Sciatic nerve (tissue), 2 donors: ENCODE results near the gene MTHFSD. TPM values are rescaled to one million over a fixed set of nuclear protein-coding genes. Genes with fewer than 3 reads are reported as not detected.
A peak's percentile ranks its signal among the peaks of the same experiment; 100 is the strongest.

Experiments
- ATAC-seq: fragments of 200-7000 bp; cut with Tn5 transposase; one replicate; pipeline ENCODE4 v1.9.1; 2020; ENCODE audit warnings: mild to moderate bottlenecking, moderate library complexity
- DNase-seq: peaks from one replicate; pipeline ENCODE4 v3.0.0-alpha.2; 2020; ENCODE audit warnings: low spot score
- intact Hi-C: fragments of 100-400 bp; cut with DNase I; formaldehyde crosslinking; loops from one replicate; pipeline ENCODE4 v1.14.2; 2022
- total RNA-seq: library from RNA; stranded (reverse); fragmentation: NEBNext Ultra II Directional; extraction: Animal tissue kit (Norgen Biotek cat#: 25700); gene quantifications from one replicate; pipeline ENCODE4 v1.2.1, GENCODE V29; 2021
- donor health status: DM: no; HTN: no; CAD: no.
- donor health status: DM: no; HTN: no; CAD: no.

The MTHFSD gene
- total RNA-seq, 1 donor from 2014 or later, result 19.2 TPM

DNA sequence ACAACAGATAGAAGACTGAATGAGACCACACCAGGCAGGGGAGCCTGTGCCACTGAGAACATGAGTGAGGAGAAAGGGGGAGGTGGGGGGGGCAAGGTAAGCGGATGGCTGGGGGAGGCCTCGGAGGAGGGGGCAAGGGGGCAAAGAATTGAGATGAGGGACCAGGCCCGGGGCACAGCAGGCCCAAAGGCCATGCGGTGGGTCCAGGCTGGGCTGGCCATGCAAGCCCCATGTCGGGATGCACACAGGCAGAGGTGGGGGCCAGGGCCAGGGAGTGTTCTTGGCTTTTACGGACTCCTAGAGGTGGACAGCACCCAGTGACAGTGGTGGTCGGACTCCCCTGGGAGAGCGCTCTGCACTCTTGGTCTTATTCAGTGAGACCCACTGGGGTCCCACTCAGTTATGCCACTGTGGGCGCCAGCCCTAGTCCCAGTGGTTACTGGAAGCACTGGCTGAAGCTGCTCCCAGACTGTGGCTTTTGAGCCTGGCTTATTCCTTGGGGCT lies 4.8 kb upstream of the MTHFSD start:
- DNase-seq (no peak), ATAC-seq (no peak)
- intact Hi-C loops, result loop anchor here (5.0 kb wide), 2 partner anchors 507 to 717 kb away; no protein-coding TSS in a partner anchor

GRCh38 chr16:86558355-86559193 lies 3.5 kb upstream of the MTHFSD start:
- DNase-seq, result no peak

DNA sequence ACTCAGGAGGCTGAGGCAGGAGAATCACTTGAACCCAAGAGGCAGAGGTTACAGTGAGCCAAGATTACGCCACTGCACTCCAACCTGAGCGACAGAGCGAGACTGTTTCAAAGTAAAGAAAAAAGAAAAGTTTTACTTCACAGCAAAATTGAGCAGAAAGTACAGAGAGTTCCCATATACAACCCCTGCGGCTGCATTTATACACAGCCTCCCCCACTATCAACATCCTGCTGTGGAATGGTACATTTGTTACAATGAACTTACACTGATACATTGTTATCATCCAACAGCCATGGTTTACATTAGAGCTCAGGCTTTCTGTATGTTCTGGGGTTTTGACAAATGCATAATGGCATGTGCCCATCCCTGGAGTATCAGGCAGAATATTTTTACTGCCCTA lies 2.6 kb upstream of the MTHFSD start:
- ATAC-seq (no peak), DNase-seq (no peak)
- intact Hi-C loops, result no loop called here

More at GRCh38 chr16:86558355-86559193, 3.5 kb upstream of the MTHFSD start:
- intact Hi-C loops, result no loop called here
- ATAC-seq, result no peak

GRCh38 chr16:86556576-86556975 lies 1.5 kb upstream of the MTHFSD start:
- intact Hi-C loops, result no loop called here
- DNase-seq, result no peak
- no peak for ATAC-seq

GRCh38 chr16:86555704-86556075 lies 655 bp upstream of the MTHFSD start:
- DNase-seq, result peak; percentile 66
- intact Hi-C loops, result no loop called here
- peak; percentile 12 for ATAC-seq

- ATAC-seq, result no peak
These were observed 477 bp downstream of the MTHFSD start for GRCh38 chr16:86554599-86554916.

DNA sequence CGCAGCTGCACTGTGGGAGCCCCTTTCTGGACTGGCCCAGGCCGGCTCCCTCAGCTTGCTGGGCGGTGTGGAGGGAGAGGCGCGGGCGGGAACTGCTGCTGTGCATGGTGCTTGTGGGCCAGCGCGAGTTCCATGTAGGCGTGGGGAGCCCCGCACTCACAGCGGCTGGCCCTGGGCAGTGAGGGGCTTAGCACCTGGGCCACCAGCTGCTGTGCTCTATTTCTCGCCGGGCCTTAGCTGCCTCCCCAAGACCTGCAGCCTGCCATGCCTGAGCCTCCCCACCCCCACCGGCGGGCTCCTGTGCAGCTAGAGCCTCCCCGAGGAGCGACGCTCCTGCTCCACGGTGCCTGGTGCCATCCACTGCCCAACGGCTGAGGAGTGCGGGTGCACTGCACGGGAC lies 1.7 kb downstream of the MTHFSD start:
- no peak for DNase-seq
- intact Hi-C loops, result no loop called here
- no peak for ATAC-seq

More at GRCh38 chr16:86554599-86554916, 477 bp downstream of the MTHFSD start:
- no peak for DNase-seq
- intact Hi-C loops, result no loop called here

GRCh38 chr16:86550281-86550680 lies 4.8 kb downstream of the MTHFSD start:
- intact Hi-C loops, result no loop called here
- no peak for ATAC-seq
- no peak for DNase-seq

DNA sequence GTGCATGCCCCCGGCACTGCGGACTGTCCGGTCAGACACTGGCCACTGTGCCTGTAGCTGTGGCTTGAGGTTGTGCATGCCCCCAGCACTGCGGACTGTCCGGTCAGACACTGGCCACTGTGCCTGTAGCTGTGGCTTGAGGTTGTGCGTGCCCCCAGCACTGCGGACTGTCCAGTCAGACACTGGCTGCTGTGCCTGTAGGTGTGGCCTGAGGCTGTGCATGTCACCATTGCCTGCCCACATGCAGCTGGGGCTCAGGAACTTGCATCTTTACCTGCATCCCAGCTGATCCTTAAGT lies 5.2 kb downstream of the MTHFSD start:
- DNase-seq (no peak), ATAC-seq (no peak)
- intact Hi-C loops, result no loop called here

DNA sequence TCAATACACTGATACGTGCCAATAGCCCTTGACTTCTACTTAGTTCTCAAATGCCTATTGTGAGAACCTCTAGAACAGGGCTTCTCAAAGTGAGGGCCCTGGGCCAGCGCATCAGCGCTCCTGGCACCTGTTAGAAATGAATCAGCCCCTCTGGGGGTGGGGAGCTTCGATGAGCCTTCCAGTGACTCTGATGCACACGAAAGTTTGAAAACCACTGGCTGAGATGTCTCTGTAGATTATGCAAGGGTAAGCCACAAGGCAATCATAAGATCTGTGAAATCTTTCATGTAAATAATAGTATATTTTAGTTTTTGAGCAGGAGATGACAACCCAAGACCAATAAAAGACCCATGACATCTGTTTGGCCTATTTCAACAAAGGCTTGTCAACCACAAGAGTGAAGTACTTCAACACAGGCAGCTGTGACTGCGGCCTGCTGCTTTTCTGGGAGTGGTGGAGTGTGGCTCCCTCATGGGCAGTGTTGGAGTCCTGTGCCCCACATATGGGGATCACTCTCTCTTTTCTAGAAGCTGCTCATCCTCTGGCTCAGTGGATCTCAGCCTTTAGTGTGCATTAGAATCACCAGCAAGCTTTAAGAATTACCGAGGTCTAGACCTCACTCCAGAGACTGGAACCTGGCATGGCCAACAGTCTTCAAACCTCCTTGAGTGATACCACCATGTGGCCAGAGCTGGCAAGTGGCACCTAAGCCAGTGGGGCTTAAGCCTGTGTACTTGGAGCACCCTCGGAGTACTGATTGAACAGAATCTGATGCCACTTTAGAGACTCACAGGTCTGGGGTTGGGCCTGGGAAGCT lies 5.8 kb downstream of the MTHFSD start:
- no peak for ATAC-seq
- no peak for DNase-seq
- intact Hi-C loops, result no loop called here

DNA sequence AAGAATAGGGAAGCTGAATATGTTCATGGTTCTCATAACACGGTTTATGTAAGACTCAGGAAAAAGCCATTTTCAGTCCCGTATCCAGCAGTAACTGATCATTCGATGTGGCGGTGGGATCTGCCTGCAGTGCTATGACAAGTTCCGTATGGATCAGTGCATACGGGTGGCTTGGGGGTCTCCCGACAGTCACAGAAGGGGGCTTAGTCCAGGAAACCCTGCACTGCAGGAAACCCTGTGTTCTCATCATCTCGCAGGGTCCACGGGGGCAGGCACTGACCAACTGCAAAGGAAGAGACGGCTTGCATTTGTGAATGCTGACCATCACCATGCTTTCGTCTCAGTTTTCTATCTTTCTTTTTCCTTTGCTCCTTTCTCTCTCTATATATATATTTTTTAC lies 7.7 kb downstream of the MTHFSD start:
- intact Hi-C loops, result no loop called here
- no peak for ATAC-seq
- DNase-seq, result no peak

DNA sequence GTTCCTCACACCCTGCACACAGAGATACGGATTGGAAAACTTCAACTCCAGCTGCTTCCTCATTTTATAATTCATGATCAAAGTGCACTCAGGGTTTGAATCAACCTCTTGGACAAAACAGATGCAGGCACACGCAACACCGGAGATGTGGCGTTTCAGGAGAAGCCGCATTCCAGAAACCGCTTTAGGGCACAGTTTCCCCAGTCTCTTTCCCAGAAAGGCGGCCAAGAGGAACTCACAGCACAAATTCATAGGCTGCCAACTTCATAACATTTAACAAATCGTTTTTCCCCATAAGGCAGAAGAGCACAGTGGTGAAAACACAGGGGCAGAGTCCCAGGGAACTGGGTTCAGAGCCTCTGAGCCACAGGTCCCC lies 8.4 kb downstream of the MTHFSD start:
- no peak for ATAC-seq
- intact Hi-C loops, result no loop called here
- DNase-seq, result no peak

DNA sequence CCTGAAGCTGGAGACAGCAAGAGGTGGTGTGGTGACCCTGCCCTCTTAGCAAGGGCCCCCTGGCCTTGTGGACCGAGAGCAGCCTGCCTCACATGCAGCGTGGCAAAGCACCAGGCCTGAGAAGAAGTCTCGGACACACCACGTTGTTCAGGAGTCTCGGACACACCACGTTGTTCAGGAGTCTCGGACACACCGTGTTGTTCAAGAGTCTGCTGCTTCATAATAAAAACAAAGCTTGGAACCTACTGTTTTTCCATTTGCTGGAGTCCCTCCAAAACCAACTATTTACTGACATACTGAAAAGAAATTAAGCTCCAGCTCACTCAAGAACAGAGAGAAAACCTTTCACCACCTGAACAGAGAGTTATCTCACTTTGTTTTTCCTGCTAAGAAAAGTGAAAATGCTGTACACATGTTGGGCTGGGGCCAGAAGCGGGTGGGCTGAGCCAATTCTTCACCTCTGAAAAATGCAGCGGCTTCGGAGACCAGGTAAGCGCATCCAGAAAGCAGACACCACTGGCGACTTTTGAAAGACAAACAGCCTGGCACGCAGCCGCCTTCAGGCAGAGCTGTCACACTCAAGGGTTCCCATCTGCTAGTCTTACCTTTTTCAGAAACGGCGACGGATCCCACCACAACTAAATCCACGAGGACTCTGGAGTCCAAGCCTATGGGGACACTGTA lies 8.9 kb downstream of the MTHFSD start:
- intact Hi-C loops, result no loop called here
- ATAC-seq (peak; percentile 55), DNase-seq (no peak)

GRCh38 chr16:86545481-86545880 lies 9.6 kb downstream of the MTHFSD start:
- intact Hi-C loops, result no loop called here
- ATAC-seq, result no peak
- DNase-seq, result no peak

- DNase-seq, result no peak
- ATAC-seq, result no peak
- intact Hi-C loops, result no loop called here
These were observed 12.0 kb downstream of the MTHFSD start for GRCh38 chr16:86542756-86543750.

DNA sequence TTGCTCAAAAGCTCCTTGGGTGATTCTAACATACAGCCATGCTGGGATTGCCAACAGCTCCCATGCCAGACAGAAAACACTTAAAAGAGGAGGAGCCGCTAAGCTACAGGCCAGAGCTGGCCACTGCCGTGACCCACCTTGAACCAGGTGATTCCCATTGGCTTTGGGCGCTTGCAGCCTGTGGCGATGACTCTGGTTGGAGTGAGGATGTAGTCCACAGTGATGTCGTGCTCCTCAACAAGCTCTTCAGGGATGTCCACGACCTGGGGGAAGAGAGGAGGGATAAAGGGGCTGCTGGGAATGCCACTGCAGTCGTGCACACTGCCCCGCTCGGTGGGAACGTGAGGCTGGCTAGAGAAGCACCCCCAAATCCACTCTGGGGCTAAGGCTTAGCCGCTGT lies 13.5 kb downstream of the MTHFSD start:
- intact Hi-C loops, result no loop called here
- ATAC-seq, result no peak
- no peak for DNase-seq

- ATAC-seq (no peak), DNase-seq (no peak)
- intact Hi-C loops, result no loop called here
These were observed 14.1 kb downstream of the MTHFSD start for GRCh38 chr16:86540894-86541293.

DNA sequence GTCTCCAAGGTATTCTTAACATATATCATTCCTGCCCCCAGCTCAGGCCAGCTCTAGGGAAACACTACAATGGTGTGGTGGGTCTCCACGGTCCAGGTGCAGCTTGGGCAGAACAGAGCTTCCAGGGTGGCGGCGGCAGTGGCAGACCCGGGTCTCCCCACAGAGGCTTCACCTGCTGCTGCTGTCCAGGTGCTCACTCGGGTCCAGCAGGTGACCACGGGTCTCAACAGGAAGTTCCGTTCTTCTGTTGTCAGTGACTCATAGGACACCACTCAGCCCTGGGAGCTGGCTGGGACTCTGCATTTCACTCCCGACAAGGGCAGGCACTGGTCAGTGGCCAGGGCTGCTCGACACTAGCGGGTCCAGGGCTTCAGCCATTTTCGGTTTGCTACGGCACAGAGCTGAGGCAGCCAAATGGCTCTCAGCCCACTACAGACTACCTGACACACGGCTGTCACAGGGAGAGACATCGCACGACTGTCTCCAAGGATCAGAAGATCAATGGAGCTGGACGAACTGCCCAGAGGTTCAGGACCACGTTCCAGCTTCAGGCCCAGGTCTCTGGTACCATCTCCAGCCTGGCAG lies 16.7 kb downstream of the MTHFSD start:
- no peak for DNase-seq
- intact Hi-C loops, result no loop called here
- no peak for ATAC-seq
